ENCODE measurements around the gene NUAK2.

The NUAK2 gene

GRCh38 chr1:205339197-205339702 is 17.7 kb upstream of the NUAK2 start:
- no peaks in the 10 kb centered on the region for H3K36me3 Mint-ChIP-seq (ENCODE audit: low read depth)

GRCh38 chr1:205338011-205338410 is 16.5 kb upstream of the NUAK2 start:
- H3K27me3 Mint-ChIP-seq (ENCODE audit: low read depth): peaks cover 35% of the 10 kb centered on the region
- H3K4me3 Mint-ChIP-seq: no peak overlapping the region

More at GRCh38 chr1:205339197-205339702, 17.7 kb upstream of the NUAK2 start:
- peaks cover 6% of the 10 kb centered on the region for H3K4me1 Mint-ChIP-seq (ENCODE audit: low read depth)
- no peaks in the 10 kb centered on the region for H3K9me3 Mint-ChIP-seq
- H3K27me3 Mint-ChIP-seq (ENCODE audit: low read depth): peaks cover 34% of the 10 kb centered on the region
- no peak for DNase-seq (ENCODE audit: low spot score)
- H3K27ac Mint-ChIP-seq: no peak overlapping the region
- no peak overlapping the region for H3K4me3 Mint-ChIP-seq

GRCh38 chr1:205337481-205337880 is 15.9 kb upstream of the NUAK2 start:
- no peaks in the 10 kb centered on the region for H3K36me3 Mint-ChIP-seq (ENCODE audit: low read depth)
- peaks cover 4% of the 10 kb centered on the region for H3K4me1 Mint-ChIP-seq (ENCODE audit: low read depth)

More at GRCh38 chr1:205338011-205338410, 16.5 kb upstream of the NUAK2 start:
- Mint-ChIP-seq H3K27ac (no peak overlapping the region), H3K9me3 (no peaks in the 10 kb centered on the region), H3K4me1 (ENCODE audit: low read depth) (peaks cover 4% of the 10 kb centered on the region), H3K36me3 (ENCODE audit: low read depth) (no peaks in the 10 kb centered on the region)
- DNase-seq (ENCODE audit: low spot score): no peak

GRCh38 chr1:205335692-205336091 is 14.1 kb upstream of the NUAK2 start:
- no peak overlapping the region for H3K27ac Mint-ChIP-seq
- H3K27me3 Mint-ChIP-seq (ENCODE audit: low read depth): peaks cover 25% of the 10 kb centered on the region

More at GRCh38 chr1:205337481-205337880, 15.9 kb upstream of the NUAK2 start:
- Mint-ChIP-seq H3K27ac (no peak overlapping the region), H3K27me3 (ENCODE audit: low read depth) (peaks cover 30% of the 10 kb centered on the region), H3K4me3 (no peak overlapping the region), H3K9me3 (no peaks in the 10 kb centered on the region)
- no peak for DNase-seq (ENCODE audit: low spot score)

GRCh38 chr1:205332015-205332791 is 10.7 kb upstream of the NUAK2 start:
- H3K4me3 Mint-ChIP-seq: no peak overlapping the region
- H3K36me3 Mint-ChIP-seq (ENCODE audit: low read depth): no peaks in the 10 kb centered on the region
- H3K4me1 Mint-ChIP-seq (ENCODE audit: low read depth): no peaks in the 10 kb centered on the region
- no peak overlapping the region for H3K27ac Mint-ChIP-seq
- peaks cover 33% of the 10 kb centered on the region for H3K27me3 Mint-ChIP-seq (ENCODE audit: low read depth)
- no peak for DNase-seq (ENCODE audit: low spot score)
- no peaks in the 10 kb centered on the region for H3K9me3 Mint-ChIP-seq

More at GRCh38 chr1:205335692-205336091, 14.1 kb upstream of the NUAK2 start:
- H3K4me3 Mint-ChIP-seq: no peak overlapping the region
- no peaks in the 10 kb centered on the region for H3K36me3 Mint-ChIP-seq (ENCODE audit: low read depth)
- peaks cover 4% of the 10 kb centered on the region for H3K4me1 Mint-ChIP-seq (ENCODE audit: low read depth)
- H3K9me3 Mint-ChIP-seq: no peaks in the 10 kb centered on the region
- peak; percentile 67 for DNase-seq (ENCODE audit: low spot score)

- Mint-ChIP-seq H3K4me1 (ENCODE audit: low read depth) (peaks cover 2% of the 10 kb centered on the region), H3K27me3 (ENCODE audit: low read depth) (peaks cover 42% of the 10 kb centered on the region), H3K27ac (no peak overlapping the region), H3K36me3 (ENCODE audit: low read depth) (no peaks in the 10 kb centered on the region), H3K9me3 (no peaks in the 10 kb centered on the region), H3K4me3 (no peak overlapping the region)
- DNase-seq (ENCODE audit: low spot score): no peak
Measured at GRCh38 chr1:205330150-205330549, 8.6 kb upstream of the NUAK2 start.

- Mint-ChIP-seq H3K27ac (no peak overlapping the region), H3K27me3 (ENCODE audit: low read depth) (peaks cover 45% of the 10 kb centered on the region), H3K4me3 (no peak overlapping the region), H3K36me3 (ENCODE audit: low read depth) (no peaks in the 10 kb centered on the region), H3K4me1 (ENCODE audit: low read depth) (peaks cover 7% of the 10 kb centered on the region), H3K9me3 (no peaks in the 10 kb centered on the region)
- no peak for DNase-seq (ENCODE audit: low spot score)
Measured at GRCh38 chr1:205329719-205330118, 8.2 kb upstream of the NUAK2 start.

- H3K9me3 Mint-ChIP-seq: no peaks in the 10 kb centered on the region
- H3K36me3 Mint-ChIP-seq (ENCODE audit: low read depth): no peaks in the 10 kb centered on the region
- H3K4me3 Mint-ChIP-seq: no peak overlapping the region
- H3K4me1 Mint-ChIP-seq (ENCODE audit: low read depth): peaks cover 7% of the 10 kb centered on the region
- no peak overlapping the region for H3K27ac Mint-ChIP-seq
- H3K27me3 Mint-ChIP-seq (ENCODE audit: low read depth): peaks cover 56% of the 10 kb centered on the region
- DNase-seq (ENCODE audit: low spot score): no peak
Measured at GRCh38 chr1:205328476-205328875, 6.9 kb upstream of the NUAK2 start.

- no peaks in the 10 kb centered on the region for H3K36me3 Mint-ChIP-seq (ENCODE audit: low read depth)
- H3K4me3 Mint-ChIP-seq: no peak overlapping the region
- H3K27me3 Mint-ChIP-seq (ENCODE audit: low read depth): peaks cover 60% of the 10 kb centered on the region
- no peak for DNase-seq (ENCODE audit: low spot score)
- peaks cover 9% of the 10 kb centered on the region for H3K4me1 Mint-ChIP-seq (ENCODE audit: low read depth)
- no peaks in the 10 kb centered on the region for H3K9me3 Mint-ChIP-seq
- H3K27ac Mint-ChIP-seq: no peak overlapping the region
Measured at GRCh38 chr1:205326812-205327466, 5.4 kb upstream of the NUAK2 start.

GRCh38 chr1:205325334-205325884 is 3.9 kb upstream of the NUAK2 start:
- no peak overlapping the region for H3K27ac Mint-ChIP-seq
- H3K4me3 Mint-ChIP-seq: no peak overlapping the region

GRCh38 chr1:205324781-205325180 is 3.2 kb upstream of the NUAK2 start:
- Mint-ChIP-seq H3K9me3 (no peaks in the 10 kb centered on the region), H3K36me3 (ENCODE audit: low read depth) (peaks cover 2% of the 10 kb centered on the region), H3K4me1 (ENCODE audit: low read depth) (peaks cover 19% of the 10 kb centered on the region), H3K4me3 (no peak overlapping the region), H3K27ac (no peak overlapping the region), H3K27me3 (ENCODE audit: low read depth) (peaks cover 60% of the 10 kb centered on the region)
- DNase-seq (ENCODE audit: low spot score): no peak

More at GRCh38 chr1:205325334-205325884, 3.9 kb upstream of the NUAK2 start:
- peaks cover 59% of the 10 kb centered on the region for H3K27me3 Mint-ChIP-seq (ENCODE audit: low read depth)
- H3K36me3 Mint-ChIP-seq (ENCODE audit: low read depth): peaks cover 2% of the 10 kb centered on the region
- H3K4me1 Mint-ChIP-seq (ENCODE audit: low read depth): peaks cover 16% of the 10 kb centered on the region
- DNase-seq (ENCODE audit: low spot score): peak; percentile 30
- no peaks in the 10 kb centered on the region for H3K9me3 Mint-ChIP-seq

- Mint-ChIP-seq H3K4me3 (no peak overlapping the region), H3K27ac (no peak overlapping the region)
Measured at GRCh38 chr1:205323794-205324193, 2.2 kb upstream of the NUAK2 start.

GRCh38 chr1:205321959-205322283 is 376 bp upstream of the NUAK2 start:
- no peak for DNase-seq (ENCODE audit: low spot score)
- Mint-ChIP-seq H3K4me3 (peak overlapping the region; percentile 56), H3K27ac (no peak overlapping the region), H3K27me3 (ENCODE audit: low read depth) (peaks cover 63% of the 10 kb centered on the region), H3K4me1 (ENCODE audit: low read depth) (peaks cover 42% of the 10 kb centered on the region), H3K36me3 (ENCODE audit: low read depth) (peaks cover 6% of the 10 kb centered on the region), H3K9me3 (no peaks in the 10 kb centered on the region)

More at GRCh38 chr1:205323794-205324193, 2.2 kb upstream of the NUAK2 start:
- Mint-ChIP-seq H3K36me3 (ENCODE audit: low read depth) (peaks cover 2% of the 10 kb centered on the region), H3K27me3 (ENCODE audit: low read depth) (peaks cover 61% of the 10 kb centered on the region), H3K9me3 (no peaks in the 10 kb centered on the region), H3K4me1 (ENCODE audit: low read depth) (peaks cover 28% of the 10 kb centered on the region)
- DNase-seq (ENCODE audit: low spot score): no peak

All from T-helper 2 cell treated with Interferon-gamma antibody and Interleukin-4, amounts not matched to agents 5 μg/mL and 100 μg/mL, for 36 hours (primary cell).